ENCODE data around the gene ADAM21. TPM values are rescaled to one million over a fixed set of nuclear protein-coding genes. Genes with fewer than 3 reads are reported as not detected.
A peak's percentile ranks its signal among the peaks of the same experiment; 100 is the strongest.
"Not testable (repeated sequence)": the region's sequence is repeated elsewhere in the genome, so short reads cannot be mapped to it uniquely, and the experiment has no call there.

The ADAM21 gene
- total RNA-seq: under 1 TPM; 0.21 to 0.32 TPM

DNA sequence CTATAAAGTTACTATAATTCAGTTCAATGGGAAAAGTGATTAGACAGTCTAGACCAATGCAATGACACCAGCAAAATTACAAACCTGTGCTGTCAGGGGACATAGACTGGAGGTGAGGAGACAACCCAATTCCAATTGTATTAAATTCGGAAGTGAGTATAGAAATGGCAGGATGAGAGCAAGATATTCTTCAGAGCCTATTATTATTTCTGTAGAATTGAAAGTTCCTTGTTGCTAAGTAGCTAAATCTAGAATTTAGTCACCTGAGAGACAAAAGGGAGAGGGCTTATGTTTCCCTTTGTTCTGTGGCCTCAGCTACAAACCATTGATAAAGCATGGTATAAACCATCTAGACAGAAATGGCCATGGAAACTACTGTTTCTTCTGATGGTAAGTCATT is at the start of gene ADAM21:
Gene ADAM21 (plus strand): TSS at position 301 of the 400 bp plus-strand sequence. CDS start 5,326 bp downstream, outside the sequence.
- DNase-seq: no peak
- Mint-ChIP-seq H3K4me1 (ENCODE audit: low read depth) (no peaks in the 10 kb centered on the region), H3K27me3 (ENCODE audit: low read depth) (no peaks in the 10 kb centered on the region), H3K36me3 (ENCODE audit: low read depth) (no peaks in the 10 kb centered on the region), H3K27ac (no peak within 1 kb of the TSS), H3K9me3 (no peaks in the 10 kb centered on the region), H3K4me3 (no peak within 1 kb of the TSS)
- CTCF ChIA-PET: no interaction called here
- intact Hi-C loops (cut with micrococcal nuclease): no loop called here

DNA sequence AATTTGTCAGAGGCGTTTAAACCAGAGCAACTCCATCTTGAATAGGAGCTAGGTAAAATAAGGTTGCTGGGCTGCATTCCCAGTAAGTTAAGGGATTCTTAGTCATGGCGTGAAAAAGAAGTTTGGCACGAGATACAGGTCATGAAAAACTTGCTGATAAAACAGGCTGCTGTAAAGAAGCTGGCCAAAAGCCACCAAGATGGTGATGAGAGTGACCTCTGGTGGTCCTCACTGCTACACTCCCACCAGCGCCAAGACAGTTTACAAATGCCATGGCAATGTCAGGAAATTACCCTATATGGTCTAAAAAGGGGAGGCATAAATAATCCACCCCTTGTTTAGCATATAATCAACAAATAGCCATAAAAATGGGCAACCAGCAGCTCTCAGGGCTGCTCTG is 48.6 kb upstream of the ADAM21 start:
- intact Hi-C loops (cut with micrococcal nuclease); CTCF ChIA-PET: not testable (repeated sequence)

DNA sequence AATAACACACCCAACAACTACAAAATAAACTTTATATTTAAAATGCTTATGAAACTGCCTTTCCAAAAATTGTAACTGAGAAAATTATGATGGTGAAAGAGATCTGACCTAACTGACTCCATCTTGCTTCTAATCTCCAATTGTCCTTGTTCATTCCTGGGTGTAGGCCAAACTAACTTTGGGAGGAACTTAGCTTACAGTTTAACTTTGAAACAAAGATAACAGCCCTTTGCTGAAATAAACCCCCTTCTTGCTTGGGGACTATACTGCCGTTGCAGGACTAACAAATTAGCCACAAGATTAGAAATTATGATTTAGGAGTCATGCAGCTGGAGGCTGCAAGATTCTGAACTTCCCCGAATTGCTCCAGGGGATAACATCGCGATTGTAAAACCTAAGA is 45.8 kb upstream of the ADAM21 start:
- H3K27me3 Mint-ChIP-seq (ENCODE audit: low read depth); H3K9me3 Mint-ChIP-seq; H3K4me3 Mint-ChIP-seq; H3K27ac Mint-ChIP-seq; H3K36me3 Mint-ChIP-seq (ENCODE audit: low read depth); intact Hi-C loops (cut with micrococcal nuclease); CTCF ChIA-PET; DNase-seq: not testable (repeated sequence)
- H3K4me1 Mint-ChIP-seq (ENCODE audit: low read depth): peaks cover 21% of the 10 kb centered on the region

More for the DNA sequence above, 48.6 kb upstream of the ADAM21 start:
- DNase-seq; H3K27me3 Mint-ChIP-seq (ENCODE audit: low read depth); H3K36me3 Mint-ChIP-seq (ENCODE audit: low read depth); H3K27ac Mint-ChIP-seq; H3K4me3 Mint-ChIP-seq; H3K9me3 Mint-ChIP-seq: not testable (repeated sequence)
- peaks cover 19% of the 10 kb centered on the region for H3K4me1 Mint-ChIP-seq (ENCODE audit: low read depth)

DNA sequence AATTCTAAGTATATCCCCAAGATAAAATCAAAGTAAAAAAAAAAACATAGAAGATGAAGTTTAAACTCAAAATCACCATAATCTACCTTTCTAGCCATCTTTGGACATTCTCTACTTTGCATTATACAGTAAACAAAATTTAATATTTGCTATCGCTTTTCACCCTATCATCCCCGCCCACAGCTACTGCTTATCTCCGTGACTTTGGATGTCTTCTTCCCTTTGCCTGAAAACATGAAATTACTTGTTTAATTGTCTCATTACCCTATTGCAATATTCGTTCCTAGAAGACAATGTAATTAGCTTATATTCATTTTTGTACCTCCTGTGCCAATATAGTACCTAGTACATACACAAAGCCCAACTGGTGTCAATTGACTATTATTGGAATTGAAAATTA is 44.4 kb upstream of the ADAM21 start:
- Mint-ChIP-seq H3K27ac (no peak overlapping the region), H3K4me3 (no peak overlapping the region), H3K4me1 (ENCODE audit: low read depth) (peaks cover 30% of the 10 kb centered on the region), H3K36me3 (ENCODE audit: low read depth) (peaks cover 7% of the 10 kb centered on the region), H3K27me3 (ENCODE audit: low read depth) (no peaks in the 10 kb centered on the region), H3K9me3 (no peaks in the 10 kb centered on the region)
- intact Hi-C loops (cut with micrococcal nuclease): no loop called here
- CTCF ChIA-PET: interaction anchor here (0.6 kb wide), 1 partner anchor 697 kb away, joined by 3 read pairs; no protein-coding TSS in a partner anchor
- DNase-seq: no peak

DNA sequence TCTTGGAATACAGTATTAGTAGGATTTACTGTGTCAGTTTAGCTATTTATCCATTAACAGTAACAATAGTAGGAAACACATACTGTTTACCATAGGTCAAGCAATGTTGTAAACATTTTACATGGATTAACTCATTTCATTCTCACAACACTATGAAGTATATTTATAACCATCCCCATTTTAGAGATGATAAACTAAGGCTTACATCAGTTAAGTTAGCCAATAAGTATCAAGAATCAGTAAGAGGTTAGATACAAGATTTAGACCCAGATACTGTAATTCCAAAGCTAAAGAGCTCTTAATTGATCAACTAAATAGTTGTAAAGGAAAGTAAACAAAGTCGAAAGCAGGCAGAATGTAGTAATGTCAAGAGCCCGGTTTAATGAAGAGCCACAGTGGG is 36.2 kb upstream of the ADAM21 start:
- peaks cover 34% of the 10 kb centered on the region for H3K4me1 Mint-ChIP-seq (ENCODE audit: low read depth)
- H3K36me3 Mint-ChIP-seq (ENCODE audit: low read depth): no peaks in the 10 kb centered on the region
- peak overlapping the region; percentile 71 for H3K4me3 Mint-ChIP-seq
- H3K27me3 Mint-ChIP-seq (ENCODE audit: low read depth): no peaks in the 10 kb centered on the region
- intact Hi-C loops (cut with micrococcal nuclease): loop anchor here (5.0 to 10.0 kb wide), 2 partner anchors 58 to 399 kb away; partner anchors contain the start of gene COX16
- H3K27ac Mint-ChIP-seq: no peak overlapping the region
- CTCF ChIA-PET: no interaction called here
- DNase-seq: no peak
- no peaks in the 10 kb centered on the region for H3K9me3 Mint-ChIP-seq

DNA sequence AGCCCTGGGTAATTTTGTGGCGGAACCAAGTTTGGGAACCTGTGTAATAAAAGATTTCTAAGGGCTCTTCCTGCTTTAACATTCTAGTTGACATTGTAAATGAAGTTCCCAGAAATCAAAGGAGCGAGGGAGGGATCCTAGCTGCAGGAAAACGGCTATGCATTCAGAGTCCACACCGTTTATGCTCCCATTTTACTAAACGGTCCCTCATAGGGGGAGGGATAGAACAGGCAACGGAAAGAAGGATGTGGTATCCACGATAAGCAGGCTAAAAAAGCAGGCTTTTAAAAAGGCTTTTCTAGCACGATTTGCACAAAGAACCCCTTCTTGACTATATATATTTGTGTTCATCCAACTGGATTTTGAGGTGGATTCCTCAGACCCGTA is 35.6 kb upstream of the ADAM21 start:
- H3K27me3 Mint-ChIP-seq (ENCODE audit: low read depth): no peaks in the 10 kb centered on the region
- H3K9me3 Mint-ChIP-seq: no peaks in the 10 kb centered on the region
- peak overlapping the region; percentile 64 for H3K27ac Mint-ChIP-seq
- no peaks in the 10 kb centered on the region for H3K36me3 Mint-ChIP-seq (ENCODE audit: low read depth)
- CTCF ChIA-PET: no interaction called here
- intact Hi-C loops (cut with micrococcal nuclease): loop anchor here (5.0 to 10.0 kb wide), 2 partner anchors 59 to 398 kb away; partner anchors contain the start of gene COX16
- H3K4me1 Mint-ChIP-seq (ENCODE audit: low read depth): peaks cover 34% of the 10 kb centered on the region
- no peak for DNase-seq
- peak overlapping the region; percentile 86 for H3K4me3 Mint-ChIP-seq

DNA sequence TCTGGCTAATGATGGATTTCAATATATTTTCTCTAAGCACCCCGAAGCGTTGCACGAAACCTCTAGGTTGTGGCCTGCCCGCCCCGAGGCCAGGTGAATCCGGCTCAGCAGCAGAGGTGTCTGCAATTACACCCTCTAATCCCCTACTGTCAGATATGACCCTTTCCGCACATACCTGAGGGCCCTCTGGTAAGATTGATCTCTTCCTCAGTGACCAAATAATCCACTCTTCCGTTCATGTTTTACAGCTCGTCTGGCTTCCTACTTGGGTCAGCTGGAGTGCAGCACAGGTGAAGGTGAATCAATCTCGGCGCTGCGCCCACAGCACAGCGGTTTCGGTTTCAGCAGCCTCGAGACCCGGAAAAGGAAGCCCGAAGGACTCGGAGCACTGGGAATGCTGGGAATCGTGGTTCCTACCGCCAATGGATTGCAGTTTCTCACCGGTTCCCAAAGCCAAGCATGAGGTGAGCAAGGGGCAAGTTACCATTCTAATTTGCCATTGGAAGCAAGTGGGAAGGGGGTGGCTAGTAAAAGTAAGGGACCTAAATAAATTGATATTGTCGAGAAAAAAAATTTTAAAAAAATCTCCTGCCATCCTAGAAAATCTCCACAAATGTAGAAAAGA is 35.1 kb upstream of the ADAM21 start, which contains the start of gene SYNJ2BP:
Gene SYNJ2BP (minus strand): TSS at position 366 of the 625 bp plus-strand sequence. CDS start 127 bp downstream, at position 239.
- no peaks in the 10 kb centered on the region for H3K27me3 Mint-ChIP-seq (ENCODE audit: low read depth)
- no peaks in the 10 kb centered on the region for H3K9me3 Mint-ChIP-seq
- H3K4me3 Mint-ChIP-seq: peak within 1 kb of the TSS; percentile 86
- peaks cover 29% of the 10 kb centered on the region for H3K4me1 Mint-ChIP-seq (ENCODE audit: low read depth)
- H3K27ac Mint-ChIP-seq: peak within 1 kb of the TSS; percentile 64
- H3K36me3 Mint-ChIP-seq (ENCODE audit: low read depth): no peaks in the 10 kb centered on the region
- CTCF ChIA-PET: no interaction called here
- intact Hi-C loops (cut with micrococcal nuclease): loop anchor here (5.0 to 10.0 kb wide), 2 partner anchors 60 to 398 kb away; partner anchors contain the start of gene COX16
- peak; percentile 80 for DNase-seq

DNA sequence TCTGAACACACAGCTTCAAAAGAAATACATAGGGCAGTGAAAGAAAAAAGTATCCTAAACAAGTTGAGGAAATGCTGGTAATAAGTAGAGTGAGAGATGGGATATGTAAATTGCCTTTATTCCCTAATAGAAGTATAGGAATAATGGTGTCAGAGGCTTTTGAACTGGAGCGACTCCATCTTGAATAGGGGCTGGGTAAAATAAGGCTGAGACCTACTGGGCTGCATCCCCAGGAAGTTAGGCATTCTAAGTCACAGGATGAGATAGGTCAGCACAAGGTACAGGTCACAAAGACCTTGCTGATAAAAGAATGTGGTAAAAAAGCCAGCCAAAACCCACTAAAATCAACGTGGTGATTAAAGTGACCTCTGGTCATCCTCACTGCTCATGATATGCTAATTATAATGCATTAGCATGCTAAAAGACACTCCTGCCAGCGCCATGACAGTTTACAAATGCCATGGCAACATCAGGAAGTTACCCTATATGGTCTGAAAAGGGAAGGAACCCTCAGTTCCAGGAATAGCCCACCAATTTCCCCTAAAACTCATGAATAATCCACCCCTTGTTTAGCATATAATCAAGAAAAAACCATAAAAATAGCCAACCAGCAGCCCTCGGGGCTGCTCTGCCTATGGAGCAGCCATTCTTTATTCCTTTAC is 32.6 kb upstream of the ADAM21 start:
- H3K27me3 Mint-ChIP-seq (ENCODE audit: low read depth); H3K9me3 Mint-ChIP-seq; DNase-seq; H3K27ac Mint-ChIP-seq; CTCF ChIA-PET; H3K36me3 Mint-ChIP-seq (ENCODE audit: low read depth); H3K4me3 Mint-ChIP-seq: not testable (repeated sequence)
- intact Hi-C loops (cut with micrococcal nuclease): loop anchor here (5.0 to 10.0 kb wide), 2 partner anchors 62 to 395 kb away; partner anchors contain the start of gene COX16
- peaks cover 14% of the 10 kb centered on the region for H3K4me1 Mint-ChIP-seq (ENCODE audit: low read depth)

DNA sequence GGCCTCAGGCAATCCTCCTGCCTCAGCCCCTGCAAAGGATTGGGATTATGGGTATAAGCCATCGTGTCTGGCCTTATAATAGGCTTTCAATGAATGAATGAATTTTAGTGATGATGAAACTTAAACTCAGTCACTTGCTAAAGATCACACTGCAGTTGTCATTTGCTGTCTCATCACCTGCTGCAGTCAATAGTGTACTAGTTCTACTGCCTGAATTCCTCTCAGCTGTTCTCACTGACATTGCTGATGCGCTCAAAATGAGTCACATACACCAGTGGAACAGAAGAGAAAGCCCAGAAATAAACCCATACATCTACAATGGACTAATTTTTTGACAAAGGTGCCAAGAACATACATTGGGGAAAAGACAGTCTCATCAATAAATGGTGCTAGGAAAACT is 29.4 kb upstream of the ADAM21 start:
- Mint-ChIP-seq H3K4me3 (no peak overlapping the region), H3K9me3 (no peaks in the 10 kb centered on the region), H3K4me1 (ENCODE audit: low read depth) (no peaks in the 10 kb centered on the region), H3K27ac (no peak overlapping the region), H3K36me3 (ENCODE audit: low read depth) (no peaks in the 10 kb centered on the region), H3K27me3 (ENCODE audit: low read depth) (no peaks in the 10 kb centered on the region)
- no peak for DNase-seq
- intact Hi-C loops (cut with micrococcal nuclease): no loop called here
- CTCF ChIA-PET: no interaction called here

DNA sequence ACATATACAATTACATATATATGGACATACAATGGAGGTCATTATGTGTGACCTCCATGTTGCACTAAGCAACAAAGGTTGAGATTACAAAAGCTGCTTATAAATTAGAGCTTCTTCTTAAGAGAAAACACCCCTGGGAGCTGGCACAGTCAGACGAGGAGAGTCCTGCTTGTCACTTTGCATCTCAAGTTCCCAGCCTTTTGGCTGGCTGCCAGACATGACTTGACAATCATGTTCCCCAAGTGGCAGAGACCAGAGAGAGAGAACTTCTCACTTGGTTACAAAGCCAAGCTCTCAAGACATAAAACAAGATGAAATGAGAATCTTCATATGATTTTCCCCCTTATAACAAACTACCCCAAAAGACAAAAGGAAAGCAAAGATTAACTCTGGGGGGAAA is 26.6 kb upstream of the ADAM21 start:
- CTCF ChIA-PET: no interaction called here
- no peak overlapping the region for H3K4me3 Mint-ChIP-seq
- no peaks in the 10 kb centered on the region for H3K36me3 Mint-ChIP-seq (ENCODE audit: low read depth)
- peaks cover 7% of the 10 kb centered on the region for H3K9me3 Mint-ChIP-seq
- no peak overlapping the region for H3K27ac Mint-ChIP-seq
- H3K27me3 Mint-ChIP-seq (ENCODE audit: low read depth): peaks cover 3% of the 10 kb centered on the region
- H3K4me1 Mint-ChIP-seq (ENCODE audit: low read depth): no peaks in the 10 kb centered on the region
- DNase-seq: no peak
- intact Hi-C loops (cut with micrococcal nuclease): no loop called here

DNA sequence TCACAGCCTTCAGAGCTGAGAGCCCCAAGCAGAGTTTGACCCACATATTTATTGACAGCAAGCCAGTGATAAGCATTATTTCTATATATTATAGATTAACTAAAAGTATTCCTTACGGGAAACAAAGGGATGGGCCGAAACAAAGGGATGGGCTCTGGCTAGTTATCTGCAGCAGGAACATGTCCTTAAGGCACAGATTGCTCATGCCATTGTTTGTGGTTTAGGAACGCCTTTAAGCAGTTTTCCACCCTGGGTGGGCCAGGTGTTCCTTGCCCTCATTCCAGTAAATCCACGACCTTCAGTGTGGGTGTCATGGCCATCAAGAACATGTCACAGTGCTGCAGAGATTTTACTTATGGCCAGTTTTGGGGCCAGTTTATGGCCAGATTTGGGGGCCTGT is 25.4 kb upstream of the ADAM21 start:
- intact Hi-C loops (cut with micrococcal nuclease); H3K4me3 Mint-ChIP-seq; CTCF ChIA-PET; H3K36me3 Mint-ChIP-seq (ENCODE audit: low read depth); H3K27ac Mint-ChIP-seq; H3K27me3 Mint-ChIP-seq (ENCODE audit: low read depth); DNase-seq; H3K4me1 Mint-ChIP-seq (ENCODE audit: low read depth): not testable (repeated sequence)
- peaks cover 11% of the 10 kb centered on the region for H3K9me3 Mint-ChIP-seq

DNA sequence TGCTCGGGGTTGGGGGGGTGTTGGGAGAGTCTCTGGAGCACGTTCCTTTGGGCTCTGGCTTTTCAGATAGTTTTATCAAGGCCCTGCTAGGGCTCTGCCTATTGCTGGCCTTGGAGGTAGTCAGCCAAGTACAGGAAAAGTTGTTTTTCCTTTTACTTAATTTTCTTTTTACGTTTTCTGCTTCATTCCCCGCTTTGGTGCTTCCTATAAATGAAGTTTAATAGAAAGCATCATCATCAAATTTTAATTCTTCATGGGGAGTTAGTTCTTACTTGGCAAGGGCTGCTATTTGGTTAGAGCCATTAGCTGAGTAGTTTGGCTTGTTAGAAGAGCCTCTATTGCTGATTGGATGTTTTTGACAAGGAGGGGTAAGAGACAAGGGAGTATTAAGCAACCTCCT is 15.1 kb upstream of the ADAM21 start:
- CTCF ChIA-PET: no interaction called here
- H3K4me3 Mint-ChIP-seq: no peak overlapping the region
- no peaks in the 10 kb centered on the region for H3K4me1 Mint-ChIP-seq (ENCODE audit: low read depth)
- intact Hi-C loops (cut with micrococcal nuclease): no loop called here
- H3K36me3 Mint-ChIP-seq (ENCODE audit: low read depth): peaks cover under 1% of the 10 kb centered on the region
- peaks cover 2% of the 10 kb centered on the region for H3K27me3 Mint-ChIP-seq (ENCODE audit: low read depth)
- H3K9me3 Mint-ChIP-seq: peaks cover 23% of the 10 kb centered on the region
- DNase-seq: no peak
- no peak overlapping the region for H3K27ac Mint-ChIP-seq

DNA sequence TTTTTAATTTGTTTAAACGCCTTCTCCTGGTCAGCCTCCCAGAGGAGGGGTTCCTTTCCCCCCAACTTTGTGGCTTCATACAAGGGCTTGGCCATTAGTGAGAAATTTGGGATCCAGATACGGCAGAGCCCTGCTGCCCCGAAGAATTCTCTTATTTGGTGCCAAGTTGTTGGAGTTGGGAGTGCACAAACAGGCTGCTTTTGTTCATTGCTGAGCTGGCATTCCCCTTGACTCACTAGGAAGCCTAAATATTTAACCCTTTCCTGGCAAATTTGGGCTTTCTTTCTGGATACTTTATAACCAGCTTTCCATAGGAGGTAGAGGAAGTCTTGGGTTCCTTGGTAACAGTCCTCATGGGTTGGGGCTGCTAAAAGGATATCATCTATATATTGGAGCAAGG is 10.3 kb upstream of the ADAM21 start:
- DNase-seq: no peak
- no peak overlapping the region for H3K27ac Mint-ChIP-seq
- CTCF ChIA-PET: no interaction called here
- no peak overlapping the region for H3K4me3 Mint-ChIP-seq
- peaks cover 11% of the 10 kb centered on the region for H3K36me3 Mint-ChIP-seq (ENCODE audit: low read depth)
- peaks cover 2% of the 10 kb centered on the region for H3K27me3 Mint-ChIP-seq (ENCODE audit: low read depth)
- intact Hi-C loops (cut with micrococcal nuclease): no loop called here
- H3K4me1 Mint-ChIP-seq (ENCODE audit: low read depth): no peaks in the 10 kb centered on the region
- H3K9me3 Mint-ChIP-seq: peaks cover 23% of the 10 kb centered on the region

All from activated naive CD4-positive, alpha-beta T cell treated with anti-CD3 and anti-CD28 coated beads for 36 hours (primary cell).